ENCODE results near the gene GALNT17.
"Not testable (repeated sequence)": the region's sequence is repeated elsewhere in the genome, so short reads cannot be mapped to it uniquely, and the experiment has no call there.

DNA sequence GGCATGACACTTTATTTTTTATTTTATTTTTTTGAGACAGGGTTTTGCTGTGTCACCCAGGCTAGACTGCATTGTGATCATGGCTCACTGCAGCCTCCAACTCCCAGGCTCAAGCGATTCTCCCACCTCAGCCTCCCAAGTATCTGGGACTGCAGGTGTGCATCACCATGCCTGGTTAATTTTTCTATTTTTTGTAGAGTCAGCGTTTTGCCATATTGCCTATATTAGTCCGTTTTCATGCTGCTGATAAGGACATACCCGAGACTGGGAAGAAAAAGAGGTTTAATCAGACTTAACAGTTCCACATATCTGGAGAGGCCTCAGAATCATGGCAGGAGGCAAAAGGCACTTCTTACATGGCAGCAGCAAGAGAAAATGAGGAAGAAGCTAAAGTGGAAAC is 77.5 kb downstream of the GALNT17 start:
- TF ChIP-seq, protein P1, sequence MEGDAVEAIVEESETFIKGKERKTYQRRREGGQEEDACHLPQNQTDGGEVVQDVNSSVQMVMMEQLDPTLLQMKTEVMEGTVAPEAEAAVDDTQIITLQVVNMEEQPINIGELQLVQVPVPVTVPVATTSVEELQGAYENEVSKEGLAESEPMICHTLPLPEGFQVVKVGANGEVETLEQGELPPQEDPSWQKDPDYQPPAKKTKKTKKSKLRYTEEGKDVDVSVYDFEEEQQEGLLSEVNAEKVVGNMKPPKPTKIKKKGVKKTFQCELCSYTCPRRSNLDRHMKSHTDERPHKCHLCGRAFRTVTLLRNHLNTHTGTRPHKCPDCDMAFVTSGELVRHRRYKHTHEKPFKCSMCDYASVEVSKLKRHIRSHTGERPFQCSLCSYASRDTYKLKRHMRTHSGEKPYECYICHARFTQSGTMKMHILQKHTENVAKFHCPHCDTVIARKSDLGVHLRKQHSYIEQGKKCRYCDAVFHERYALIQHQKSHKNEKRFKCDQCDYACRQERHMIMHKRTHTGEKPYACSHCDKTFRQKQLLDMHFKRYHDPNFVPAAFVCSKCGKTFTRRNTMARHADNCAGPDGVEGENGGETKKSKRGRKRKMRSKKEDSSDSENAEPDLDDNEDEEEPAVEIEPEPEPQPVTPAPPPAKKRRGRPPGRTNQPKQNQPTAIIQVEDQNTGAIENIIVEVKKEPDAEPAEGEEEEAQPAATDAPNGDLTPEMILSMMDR (IDR thresholded peaks at IDR 0.05; ENCODE audit: low read length) = not testable (repeated sequence)
- not testable (repeated sequence) for TF ChIP-seq EZH2 (optimal IDR thresholded peaks at IDR 0.05; ENCODE audit: low read depth, low read length); EZH2phosphoT487 (IDR thresholded peaks at IDR 0.05; ENCODE audit: low read length)
